GM19463 (cell line): Measurements from ENCODE around the gene SLC30A2.

Source experiments
- ATAC-seq: cut with Tn5 transposase; IDR thresholded peaks from one replicate; pipeline ENCODE4 v1.9.1; 2021; ENCODE audit warnings: mild to moderate bottlenecking, moderate library complexity; ENCODE audit not compliant: unreplicated experiment

The SLC30A2 gene

DNA sequence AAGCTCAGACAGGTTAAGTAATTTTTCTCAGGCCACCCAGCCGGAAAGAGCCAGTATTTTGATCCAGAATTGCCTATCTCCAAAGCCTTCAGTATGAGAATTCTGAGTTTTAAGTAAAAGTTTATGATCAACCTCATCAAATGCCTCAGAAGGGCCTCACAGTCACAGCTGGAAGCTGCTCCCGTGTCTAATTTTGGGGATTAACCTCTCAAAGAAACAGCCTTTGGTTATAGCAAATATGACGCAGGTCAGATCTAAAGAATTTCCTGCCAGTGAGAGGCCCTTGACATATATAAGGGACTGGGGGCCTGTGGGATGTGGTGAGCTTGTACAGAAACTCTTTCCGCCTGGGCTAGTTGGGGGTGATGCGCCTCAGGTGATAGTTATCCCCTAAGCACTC lies 22.1 kb downstream of the SLC30A2 start:
- no peak for ATAC-seq

DNA sequence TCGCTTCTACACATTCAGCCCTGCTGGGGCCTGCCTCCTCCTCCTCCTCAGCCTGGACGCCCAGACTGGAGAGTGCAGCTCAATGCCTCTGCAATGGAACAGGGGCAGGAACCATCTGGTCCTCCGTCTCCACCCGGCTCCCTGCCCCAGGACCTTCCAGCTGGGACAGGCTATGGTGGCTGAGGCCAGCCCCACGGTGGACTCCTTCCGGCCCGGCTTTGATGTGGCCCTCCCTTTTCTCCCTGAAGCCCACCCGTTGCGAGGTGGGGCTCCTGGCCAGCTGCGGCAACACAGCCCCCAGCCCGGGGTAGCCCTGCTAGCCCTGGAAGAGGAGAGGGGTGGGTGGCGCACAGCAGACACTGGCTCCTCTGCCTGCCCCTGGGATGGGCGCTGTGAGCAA lies 22.9 kb downstream of the SLC30A2 start:
- ATAC-seq, result no peak

GRCh38 chr1:26022404-26022779 lies 23.5 kb downstream of the SLC30A2 start:
- no peak for ATAC-seq

DNA sequence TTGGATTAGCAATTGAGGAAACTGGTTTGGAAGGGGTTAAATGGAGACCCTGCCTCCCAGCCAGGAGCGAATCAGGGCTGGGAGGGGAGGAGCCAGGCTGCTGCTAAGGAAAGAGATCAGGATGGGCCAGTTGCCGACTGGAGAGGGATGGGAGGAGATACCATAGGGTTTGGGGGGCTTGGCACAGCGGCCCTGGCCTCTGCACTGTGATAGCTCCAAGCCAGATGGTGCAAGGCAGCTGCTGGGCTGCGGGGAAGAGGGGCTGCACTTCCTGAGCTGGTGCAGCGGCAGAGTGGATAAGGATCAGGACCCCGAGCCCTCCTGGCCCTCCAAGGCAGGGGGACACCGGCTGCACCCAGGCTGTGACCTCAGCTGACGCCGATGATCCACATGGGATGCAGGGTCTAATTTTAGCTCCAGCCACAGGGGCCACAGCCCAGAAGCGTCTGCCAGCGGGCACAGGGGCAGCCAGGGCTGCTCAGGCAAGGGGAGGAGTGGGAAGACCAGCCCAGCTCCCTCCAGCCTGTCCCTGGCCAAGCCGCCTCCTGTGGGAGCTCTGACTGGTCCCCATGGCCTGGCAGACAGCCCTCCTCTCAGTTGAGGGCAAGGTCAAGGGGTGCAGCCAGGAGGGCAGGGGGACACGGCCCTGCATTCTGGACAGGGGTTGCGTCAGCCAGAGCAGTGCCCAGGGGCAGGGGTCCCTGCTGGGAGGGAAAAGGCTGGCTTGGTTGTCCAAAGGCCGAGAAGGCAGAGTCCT lies 24.1 kb downstream of the SLC30A2 start, which contains the start of gene EXTL1:
Gene EXTL1 (plus strand): TSS at position 129 of the 757 bp plus-strand sequence. CDS start 872 bp downstream, outside the sequence.
- no peak for ATAC-seq

- ATAC-seq, result no peak
Measured at GRCh38 chr1:26020941-26021646, 24.8 kb downstream of the SLC30A2 start.

- ATAC-seq, result no peak
Measured at GRCh38 chr1:26020330-26020768, 25.6 kb downstream of the SLC30A2 start.

DNA sequence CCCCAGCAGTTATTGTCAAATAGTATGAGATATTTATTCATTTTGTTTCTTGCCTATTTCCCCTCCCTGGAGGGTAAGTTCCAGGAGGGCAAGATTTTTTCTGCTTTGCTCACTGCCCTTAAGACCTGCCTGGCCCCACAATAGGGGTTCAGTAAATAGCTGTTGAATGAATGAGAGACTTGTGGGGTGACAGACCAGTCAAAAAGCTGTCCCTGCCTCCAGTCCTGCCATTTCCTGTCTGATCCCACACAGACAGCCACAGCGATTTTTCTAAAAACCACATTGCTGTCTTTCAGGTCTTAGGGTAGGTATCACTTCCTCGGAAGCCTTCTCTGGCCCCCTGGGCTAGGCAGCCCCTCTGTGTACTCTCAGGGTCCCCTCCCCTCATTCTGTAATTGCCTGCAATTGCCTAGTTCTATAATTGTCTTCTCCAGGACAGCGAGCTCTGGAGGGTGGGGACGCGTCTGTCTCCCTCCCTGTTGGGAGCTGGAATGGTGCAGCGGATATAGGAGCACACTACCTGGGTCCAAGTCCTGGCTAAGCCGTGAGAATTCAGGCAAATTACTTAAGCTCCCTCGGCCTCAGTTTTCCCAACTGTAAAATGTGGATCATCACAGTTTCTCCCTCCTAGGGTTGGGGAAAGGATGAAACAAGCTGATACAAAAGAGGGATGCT lies 26.1 kb downstream of the SLC30A2 start:
- no peak for ATAC-seq

GRCh38 chr1:26017606-26018005 lies 28.3 kb downstream of the SLC30A2 start:
- ATAC-seq, result no peak

DNA sequence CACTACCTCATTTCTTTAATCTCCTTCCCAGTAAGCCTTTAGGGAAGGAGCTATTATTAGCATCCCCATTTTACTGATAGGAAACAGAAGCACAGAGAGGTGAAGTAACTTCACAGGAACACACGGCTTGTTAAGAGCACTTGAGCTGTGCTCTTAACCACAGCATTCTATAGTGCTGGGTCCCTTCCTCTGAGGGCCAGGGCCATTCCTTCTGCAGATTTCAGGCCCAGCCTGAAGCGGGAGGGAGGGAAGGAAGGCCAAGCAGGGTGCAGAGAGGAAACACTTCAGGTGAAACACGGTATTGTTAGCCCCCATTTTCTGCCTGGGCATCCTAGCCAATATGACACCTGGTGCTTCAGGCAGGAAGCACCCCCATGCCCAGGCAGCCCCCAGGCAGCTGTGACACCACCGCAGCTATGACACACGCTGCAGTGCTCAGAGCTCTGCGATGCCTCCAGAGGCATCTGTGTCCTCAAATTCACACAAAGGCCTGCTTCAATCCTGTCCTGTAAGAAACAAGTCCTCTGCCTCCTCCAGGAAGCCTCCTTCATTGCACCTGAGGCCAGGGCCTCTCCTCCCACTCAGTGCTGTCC lies 28.9 kb downstream of the SLC30A2 start:
- ATAC-seq, result no peak

- ATAC-seq, result no peak
Measured at GRCh38 chr1:26016258-26016952, 29.5 kb downstream of the SLC30A2 start.

DNA sequence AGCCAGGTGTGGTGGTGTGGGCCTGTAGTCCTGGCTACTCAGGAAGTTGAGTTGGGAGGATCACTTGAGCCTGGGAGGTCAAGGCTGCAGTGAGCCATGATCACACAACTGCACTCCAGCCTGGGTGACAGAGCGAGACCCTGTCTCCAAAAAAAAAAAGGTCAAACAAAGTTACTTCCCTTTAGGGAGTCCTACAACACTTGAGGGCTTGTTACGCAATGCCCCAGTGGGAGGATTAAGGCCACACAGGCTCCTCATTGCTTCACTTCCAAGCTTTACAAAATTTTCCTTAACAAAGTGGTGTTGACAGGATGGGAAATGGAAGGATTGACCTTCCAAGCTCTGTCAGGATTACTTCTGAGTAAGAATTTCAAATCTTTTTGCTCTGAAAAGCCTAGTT lies 30.6 kb downstream of the SLC30A2 start:
- no peak for ATAC-seq

DNA sequence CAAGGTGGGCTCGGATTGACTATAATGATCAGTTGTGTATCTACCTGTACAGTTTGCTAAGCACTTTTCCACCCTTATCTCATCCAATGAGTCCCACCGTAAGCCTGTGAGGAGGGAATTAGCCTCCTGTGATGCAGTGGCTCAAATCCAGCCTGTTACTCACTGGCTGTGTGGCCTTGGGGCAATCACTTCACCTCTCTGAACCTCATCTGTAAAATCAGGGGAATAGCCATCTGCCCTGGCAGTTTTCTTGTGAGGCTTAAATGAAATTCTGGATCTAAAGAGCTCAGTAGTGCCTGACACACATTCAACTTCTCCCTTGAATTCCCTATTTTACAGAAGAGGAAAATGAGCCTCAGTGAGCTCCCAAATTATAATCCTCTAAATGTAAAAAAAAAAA lies 31.7 kb downstream of the SLC30A2 start:
- ATAC-seq, result no peak

DNA sequence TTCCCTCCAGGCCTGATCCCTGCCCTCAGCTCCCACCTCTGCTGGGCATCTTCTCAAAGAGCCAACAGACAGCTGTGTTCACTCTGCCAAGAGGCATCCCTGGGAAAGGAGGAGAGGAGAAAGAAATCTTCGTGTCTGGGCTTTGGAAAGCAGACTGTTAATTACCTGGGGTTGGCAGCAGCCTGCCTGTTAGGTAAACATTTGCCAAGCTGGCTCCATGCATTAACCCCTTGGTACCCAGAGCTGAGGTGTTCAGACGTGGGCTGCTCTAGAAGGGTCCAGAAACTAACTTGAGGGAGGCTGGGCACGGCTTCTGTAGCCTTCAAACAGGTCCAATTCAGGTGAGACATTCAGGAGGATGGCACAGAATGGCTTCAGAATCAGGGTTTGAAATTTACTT lies 33.1 kb downstream of the SLC30A2 start:
- no peak for ATAC-seq

- no peak for ATAC-seq
Measured at GRCh38 chr1:26010825-26011224, 35.1 kb downstream of the SLC30A2 start.

DNA sequence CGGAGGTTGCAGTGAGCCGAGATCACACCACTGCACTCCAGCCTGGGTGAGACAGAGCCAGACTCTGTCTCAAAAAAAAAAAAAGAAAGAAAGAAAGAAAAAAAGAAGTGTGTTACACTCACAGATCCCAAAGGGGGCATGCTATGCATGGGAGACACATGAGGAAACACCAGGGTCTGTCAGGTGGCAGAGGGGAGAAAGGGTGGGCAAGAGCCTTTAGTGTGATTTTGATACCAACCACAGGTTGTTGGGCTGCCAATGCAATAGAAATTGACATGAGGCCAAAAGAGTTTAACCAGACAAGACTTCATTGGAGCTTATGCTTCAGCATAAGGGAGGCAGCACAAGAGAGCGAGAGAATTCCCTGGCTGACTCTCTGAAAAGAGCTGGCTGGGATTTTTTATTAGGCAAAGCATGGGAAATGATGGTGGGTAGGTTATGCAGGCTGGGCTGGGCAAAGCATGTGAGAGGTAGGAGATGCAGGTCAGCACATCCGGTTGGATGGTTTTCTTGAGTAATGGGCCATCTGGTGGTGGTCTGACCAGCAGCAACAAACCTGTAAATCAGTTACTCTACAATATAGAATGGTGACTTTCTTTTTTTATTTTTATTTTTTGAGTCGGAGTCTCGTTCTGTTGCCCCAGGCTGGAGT lies 36.0 kb downstream of the SLC30A2 start:
- ATAC-seq, result no peak

DNA sequence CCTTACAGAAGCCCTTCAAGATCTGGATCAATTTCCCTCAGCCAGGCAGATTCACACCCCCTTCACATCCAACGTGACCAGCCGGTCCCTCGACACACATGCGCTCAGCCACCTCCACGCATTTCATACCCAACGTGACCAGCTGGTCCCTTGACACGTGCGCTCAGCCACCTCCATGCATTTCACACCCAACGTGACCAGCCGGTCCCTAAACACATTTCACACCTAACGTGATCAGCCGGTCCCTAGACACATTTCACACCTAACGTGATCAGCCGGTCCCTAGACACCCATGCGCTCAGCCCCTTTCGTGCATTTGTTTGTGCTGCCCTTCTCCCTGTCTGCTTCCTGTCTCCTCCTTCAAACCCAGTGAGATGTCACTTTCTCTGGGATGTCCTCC lies 39.2 kb downstream of the SLC30A2 start:
- ATAC-seq, result no peak

DNA sequence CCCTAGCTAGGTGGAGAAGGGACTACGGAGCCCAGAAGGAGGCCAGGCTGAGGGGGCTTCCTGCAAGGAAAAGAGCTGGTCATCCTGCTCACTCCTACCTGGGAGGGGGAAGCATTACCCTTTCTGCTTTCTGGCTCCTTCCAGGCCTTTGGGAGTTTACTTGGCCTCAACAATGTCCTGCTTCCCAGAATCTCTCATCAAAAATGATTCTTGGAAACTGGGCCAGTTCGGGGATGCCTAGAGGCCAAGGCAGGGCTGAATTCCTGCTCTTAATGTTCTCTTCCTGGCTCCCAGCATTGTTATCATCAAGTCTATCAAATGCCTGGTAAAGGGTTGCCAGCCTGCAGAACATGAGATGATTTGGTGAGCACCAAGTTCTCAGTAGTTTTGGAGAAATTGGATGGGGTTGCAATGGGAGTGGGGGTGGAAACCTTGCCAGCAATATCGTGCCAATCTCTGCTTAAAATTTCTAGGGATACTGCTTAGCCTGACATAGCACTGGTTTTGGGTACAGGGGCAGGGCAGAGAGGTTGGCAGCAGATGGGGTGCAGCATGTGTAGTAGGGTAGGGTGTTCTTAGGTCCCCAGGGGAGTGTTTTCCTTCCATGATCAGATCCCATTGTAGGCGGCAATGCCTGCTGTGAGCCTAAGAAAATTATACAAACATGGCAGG lies 40.3 kb downstream of the SLC30A2 start:
- no peak for ATAC-seq

GRCh38 chr1:26003756-26004155 lies 42.2 kb downstream of the SLC30A2 start:
- no peak for ATAC-seq

- ATAC-seq, result no peak
Measured at GRCh38 chr1:26003262-26003661, 42.7 kb downstream of the SLC30A2 start.
